HFF-Myc (cell line): ENCODE results near the gene TNFRSF25.

Experiments
- DNase-seq: peaks from one replicate; pipeline ENCODE4 v3.0.0-alpha.2; 2011; ENCODE audit warnings: low read depth; ENCODE audit errors: extremely low read depth
- H3K4me3 ChIP-seq: replicated peaks from 2 replicates; pipeline ENCODE4 v1.5.1; 2011; ENCODE audit warnings: low read depth, mild to moderate bottlenecking, control low read depth, low read length
- CTCF ChIP-seq: IDR thresholded peaks from 2 replicates; pipeline ENCODE4 v1.5.1; 2012; ENCODE audit warnings: mild to moderate bottlenecking, low read depth, low read length, control low read depth; ENCODE audit errors: missing control alignments

TNFRSF25 gene

GRCh38 chr1:6416906-6417305, 49.1 kb downstream of the TNFRSF25 start:
- no peak overlapping the region for H3K4me3 ChIP-seq
- DNase-seq: no peak
- TF ChIP-seq CTCF: no peak

DNA sequence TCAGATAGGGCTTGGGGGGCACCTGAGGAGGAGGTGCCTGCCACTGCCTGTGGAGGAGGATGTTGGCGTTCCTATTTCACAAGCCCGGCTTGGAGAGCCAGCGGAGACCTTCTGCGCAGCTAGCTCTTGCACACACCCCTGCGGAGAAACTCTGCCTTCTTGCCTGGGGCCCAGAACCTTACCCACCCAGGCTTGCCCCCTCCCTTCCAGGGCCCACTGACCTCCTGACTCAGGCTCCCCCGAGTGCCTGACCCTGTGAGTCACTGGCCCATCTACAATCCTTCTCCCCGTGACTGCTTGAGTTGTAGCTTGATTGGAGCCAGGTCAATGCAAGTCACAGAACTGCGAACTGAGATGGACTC, 49.7 kb downstream of the TNFRSF25 start:
- no peak for TF ChIP-seq CTCF
- H3K4me3 ChIP-seq: no peak overlapping the region
- no peak for DNase-seq

DNA sequence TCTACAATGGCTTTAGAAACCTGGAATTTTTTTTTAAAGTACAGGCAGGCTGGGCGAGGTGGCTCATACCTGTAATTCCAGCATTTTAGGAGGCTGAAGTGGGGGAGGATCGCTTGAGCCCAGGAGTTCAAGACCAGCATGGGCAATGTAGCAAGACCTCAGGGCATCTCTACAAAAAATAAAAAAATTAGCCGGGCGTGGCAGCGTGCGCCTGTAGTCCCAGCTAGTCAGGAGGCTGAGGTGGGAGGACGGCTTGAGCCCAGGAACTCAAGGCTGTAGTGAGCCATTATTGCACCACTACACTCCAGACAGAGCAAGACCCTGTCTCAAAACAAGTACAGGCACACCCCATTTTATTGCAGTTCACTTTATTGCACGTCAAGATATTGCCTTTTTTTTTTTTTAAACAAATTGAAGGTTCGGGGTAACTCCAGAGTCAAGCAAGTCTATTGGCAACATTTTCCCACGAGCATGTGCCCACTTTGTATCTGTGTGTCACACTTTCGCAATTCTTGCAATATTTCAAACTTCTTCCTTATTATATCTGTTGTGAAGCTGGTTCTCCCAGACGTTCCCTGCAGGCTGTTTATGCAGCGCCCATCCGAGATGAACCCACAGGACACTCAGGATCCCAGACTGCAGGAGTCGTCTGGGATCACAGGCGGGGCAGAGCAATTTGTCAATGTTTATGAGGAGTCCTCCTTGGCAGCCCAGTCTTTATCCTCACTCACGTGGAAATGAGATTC, 50.9 kb downstream of the TNFRSF25 start:
- H3K4me3 ChIP-seq: no peak overlapping the region
- TF ChIP-seq CTCF: no peak
- DNase-seq: no peak

GRCh38 chr1:6414443-6414844, 51.5 kb downstream of the TNFRSF25 start:
- TF ChIP-seq CTCF: peak; percentile 75
- peak; percentile 55 for DNase-seq
- H3K4me3 ChIP-seq: no peak overlapping the region

- DNase-seq: no peak
- TF ChIP-seq CTCF: no peak
- no peak overlapping the region for H3K4me3 ChIP-seq
Measured at GRCh38 chr1:6412896-6413295, 53.1 kb downstream of the TNFRSF25 start.
